Raji (cell line): Measurements from ENCODE around the gene ACSF3.

Experiments
- POLR2A ChIP-seq: IDR thresholded peaks from 2 replicates; pipeline ENCODE4 v1.6.1; 2011; ENCODE audit warnings: low read depth, low read length, control low read depth; ENCODE audit not compliant: insufficient read depth

ACSF3 gene

GRCh38 chr16:89064606-89065457, 28.8 kb upstream of the ACSF3 start:
- no peak for TF ChIP-seq POLR2A

- TF ChIP-seq POLR2A = no peak
Observed at GRCh38 chr16:89065458-89065822, 28.2 kb upstream of the ACSF3 start.

- TF ChIP-seq POLR2A = no peak
Observed at GRCh38 chr16:89066721-89067120, 26.9 kb upstream of the ACSF3 start.

- TF ChIP-seq POLR2A = no peak
Observed at GRCh38 chr16:89067677-89068443, 25.8 kb upstream of the ACSF3 start.

GRCh38 chr16:89069920-89070319, 23.7 kb upstream of the ACSF3 start:
- TF ChIP-seq POLR2A = no peak

- no peak for TF ChIP-seq POLR2A
Observed at GRCh38 chr16:89070590-89070989, 23.1 kb upstream of the ACSF3 start.

- TF ChIP-seq POLR2A = no peak
Observed at GRCh38 chr16:89071686-89072547, 21.7 kb upstream of the ACSF3 start.

GRCh38 chr16:89072548-89073130, 21.0 kb upstream of the ACSF3 start:
- no peak for TF ChIP-seq POLR2A

GRCh38 chr16:89073346-89074071, 20.1 kb upstream of the ACSF3 start:
- no peak for TF ChIP-seq POLR2A

- TF ChIP-seq POLR2A = no peak
Observed at GRCh38 chr16:89074803-89075688, 18.6 kb upstream of the ACSF3 start.

- no peak for TF ChIP-seq POLR2A
Observed at GRCh38 chr16:89076159-89076558, 17.5 kb upstream of the ACSF3 start.

GRCh38 chr16:89077076-89077475, 16.6 kb upstream of the ACSF3 start:
- TF ChIP-seq POLR2A = no peak

GRCh38 chr16:89078172-89078571, 15.5 kb upstream of the ACSF3 start:
- TF ChIP-seq POLR2A = no peak
